Activated T-cell treated with anti-CD3 and anti-CD28 coated beads, Interleukin-2, amount 50 U/mL, for 72 hours (primary cell): Measurements from ENCODE around the gene WNT7B. TPM values are rescaled to one million over a fixed set of nuclear protein-coding genes. Genes with fewer than 3 reads are reported as not detected.
"Not testable (repeated sequence)": the region's sequence is repeated elsewhere in the genome, so short reads cannot be mapped to it uniquely, and the experiment has no call there.

Source experiments
- ATAC-seq, 2 donors: fragments of 150-1000 bp; cut with Tn5 transposase; replicated peaks in 1 of 2; 2 replicates each; pipeline ENCODE4 v1.10.0; 2021; ENCODE audit warnings: moderate library complexity in 2 of 2, mild to moderate bottlenecking in 1 of 2
- DNase-seq, 2 donors: peaks; one replicate each; pipeline ENCODE4 v3.0.0; 2021 to 2022; ENCODE audit warnings: mixed read lengths in 1 of 2
- H3K27ac Mint-ChIP-seq: one replicate; pipeline ENCODE4 v1.8.0; 2022; ENCODE audit warnings: mild to moderate bottlenecking, moderate library complexity, mixed read lengths
- H3K27me3 Mint-ChIP-seq: one replicate; pipeline ENCODE4 v1.8.0; 2022; ENCODE audit warnings: low read depth, mixed read lengths
- H3K36me3 Mint-ChIP-seq, 2 donors: one replicate each; pipeline ENCODE4 v1.8.0; 2022; ENCODE audit warnings: mixed read lengths in 2 of 2, mild to moderate bottlenecking in 1 of 2; ENCODE audit not compliant: insufficient read depth in 2 of 2
- H3K4me1 Mint-ChIP-seq: one replicate; pipeline ENCODE4 v1.8.0; 2022; ENCODE audit warnings: low read depth, mixed read lengths
- H3K4me3 Mint-ChIP-seq, 2 donors: one replicate each; pipeline ENCODE4 v1.8.0; 2022; ENCODE audit warnings: mild to moderate bottlenecking in 2 of 2, mixed read lengths in 2 of 2, moderate library complexity in 2 of 2
- H3K9me3 Mint-ChIP-seq, 2 donors: one replicate each; pipeline ENCODE4 v1.8.0; 2022; ENCODE audit warnings: mixed read lengths in 2 of 2
- total RNA-seq, 2 donors: library from RNA; stranded (reverse); gene quantifications; one replicate each; pipeline ENCODE4 v1.2.3, GENCODE V29; 2022

WNT7B gene
- total RNA-seq, 2 donors from 2014 or later: not detected

GRCh38 chr22:46012182-46012880, 35.4 kb upstream of the WNT7B start:
- peaks cover 4% of the 10 kb centered on the region for H3K4me1 Mint-ChIP-seq
- no peak overlapping the region for H3K27ac Mint-ChIP-seq
- no peaks in the 10 kb centered on the region for H3K27me3 Mint-ChIP-seq
- DNase-seq (no peak), ATAC-seq (no peak)
- peaks cover 0 to 2% of the 10 kb centered on the region in 2 donors for H3K36me3 Mint-ChIP-seq
- no peak overlapping the region for H3K4me3 Mint-ChIP-seq
- peaks cover 0 to 3% of the 10 kb centered on the region in 2 donors for H3K9me3 Mint-ChIP-seq

GRCh38 chr22:46011627-46012181, 34.7 kb upstream of the WNT7B start:
- H3K9me3 Mint-ChIP-seq: peaks cover 0 to 3% of the 10 kb centered on the region in 2 donors
- ATAC-seq (no peak), DNase-seq (no peak)
- peaks cover 4% of the 10 kb centered on the region for H3K4me1 Mint-ChIP-seq
- no peaks in the 10 kb centered on the region for H3K27me3 Mint-ChIP-seq
- no peak overlapping the region for H3K27ac Mint-ChIP-seq
- H3K36me3 Mint-ChIP-seq: peaks cover 0 to 2% of the 10 kb centered on the region in 2 donors
- H3K4me3 Mint-ChIP-seq: no peak overlapping the region

- DNase-seq (no peak), ATAC-seq (no peak)
- H3K9me3 Mint-ChIP-seq: peaks cover 0 to 3% of the 10 kb centered on the region in 2 donors
- peaks cover 9% of the 10 kb centered on the region for H3K4me1 Mint-ChIP-seq
- no peaks in the 10 kb centered on the region for H3K27me3 Mint-ChIP-seq
- H3K27ac Mint-ChIP-seq: no peak overlapping the region
- H3K36me3 Mint-ChIP-seq: peaks cover 0 to 2% of the 10 kb centered on the region in 2 donors
- no peak overlapping the region for H3K4me3 Mint-ChIP-seq
Measured at GRCh38 chr22:46010951-46011626, 34.1 kb upstream of the WNT7B start.

- Mint-ChIP-seq H3K4me1 (peaks cover 11% of the 10 kb centered on the region), H3K27ac (no peak overlapping the region), H3K4me3 (no peak overlapping the region), H3K9me3 (peaks cover 0 to 3% of the 10 kb centered on the region in 2 donors), H3K36me3 (peaks cover 0 to 2% of the 10 kb centered on the region in 2 donors), H3K27me3 (no peaks in the 10 kb centered on the region)
- ATAC-seq (no peak), DNase-seq (no peak)
Measured at GRCh38 chr22:46010207-46010867, 33.4 kb upstream of the WNT7B start.

GRCh38 chr22:46009730-46010129, 32.8 kb upstream of the WNT7B start:
- H3K9me3 Mint-ChIP-seq: peaks cover 0 to 3% of the 10 kb centered on the region in 2 donors
- peaks cover 0 to 2% of the 10 kb centered on the region in 2 donors for H3K36me3 Mint-ChIP-seq
- H3K27me3 Mint-ChIP-seq: no peaks in the 10 kb centered on the region
- H3K4me1 Mint-ChIP-seq: peaks cover 15% of the 10 kb centered on the region
- ATAC-seq (no peak), DNase-seq (no peak)
- H3K27ac Mint-ChIP-seq: no peak overlapping the region
- no peak overlapping the region for H3K4me3 Mint-ChIP-seq

- no peak overlapping the region for H3K4me3 Mint-ChIP-seq
- no peak overlapping the region for H3K27ac Mint-ChIP-seq
- peaks cover 22% of the 10 kb centered on the region for H3K4me1 Mint-ChIP-seq
- ATAC-seq: no peak
- no peak for DNase-seq
- H3K36me3 Mint-ChIP-seq: peaks cover 0 to 2% of the 10 kb centered on the region in 2 donors
- H3K27me3 Mint-ChIP-seq: no peaks in the 10 kb centered on the region
- peaks cover 0 to 3% of the 10 kb centered on the region in 2 donors for H3K9me3 Mint-ChIP-seq
Measured at GRCh38 chr22:46008836-46009596, 32.1 kb upstream of the WNT7B start.

- no peak for DNase-seq
Measured at GRCh38 chr22:46008291-46008690, 31.3 kb upstream of the WNT7B start.

GRCh38 chr22:46007848-46008261, 30.9 kb upstream of the WNT7B start:
- Mint-ChIP-seq H3K36me3 (peaks cover 0 to 2% of the 10 kb centered on the region in 2 donors), H3K4me3 (no peak overlapping the region), H3K4me1 (peaks cover 19% of the 10 kb centered on the region), H3K9me3 (peaks cover 0 to 3% of the 10 kb centered on the region in 2 donors), H3K27ac (no peak overlapping the region), H3K27me3 (no peaks in the 10 kb centered on the region)
- DNase-seq: no peak
- no peak for ATAC-seq

More at GRCh38 chr22:46008291-46008690, 31.3 kb upstream of the WNT7B start:
- peaks cover 0 to 3% of the 10 kb centered on the region in 2 donors for H3K9me3 Mint-ChIP-seq
- no peak overlapping the region for H3K27ac Mint-ChIP-seq
- H3K27me3 Mint-ChIP-seq: no peaks in the 10 kb centered on the region
- H3K4me1 Mint-ChIP-seq: peaks cover 23% of the 10 kb centered on the region
- ATAC-seq: no peak
- H3K4me3 Mint-ChIP-seq: no peak overlapping the region
- peaks cover 0 to 2% of the 10 kb centered on the region in 2 donors for H3K36me3 Mint-ChIP-seq

GRCh38 chr22:46007003-46007847, 30.3 kb upstream of the WNT7B start:
- peaks cover 0 to 2% of the 10 kb centered on the region in 2 donors for H3K36me3 Mint-ChIP-seq
- H3K4me1 Mint-ChIP-seq: peaks cover 19% of the 10 kb centered on the region
- peaks cover 0 to 3% of the 10 kb centered on the region in 2 donors for H3K9me3 Mint-ChIP-seq
- H3K27me3 Mint-ChIP-seq: no peaks in the 10 kb centered on the region
- ATAC-seq: peak; percentile 24 to 41
- H3K4me3 Mint-ChIP-seq: no peak overlapping the region
- no peak overlapping the region for H3K27ac Mint-ChIP-seq
- peak in 1 of 2 donors; percentile 22 for DNase-seq

- Mint-ChIP-seq H3K4me3 (no peak overlapping the region), H3K36me3 (peaks cover 0 to 2% of the 10 kb centered on the region in 2 donors), H3K27ac (no peak overlapping the region), H3K27me3 (no peaks in the 10 kb centered on the region), H3K4me1 (peaks cover 19% of the 10 kb centered on the region), H3K9me3 (peaks cover 0 to 3% of the 10 kb centered on the region in 2 donors)
- DNase-seq (peak; percentile 87 to 92), ATAC-seq (peak; percentile 86)
Measured at GRCh38 chr22:46006379-46007002, 29.5 kb upstream of the WNT7B start.

- not testable (repeated sequence) for H3K27me3 Mint-ChIP-seq, H3K4me3 Mint-ChIP-seq, ATAC-seq, H3K9me3 Mint-ChIP-seq, H3K27ac Mint-ChIP-seq, H3K36me3 Mint-ChIP-seq, DNase-seq
- H3K4me1 Mint-ChIP-seq: peaks cover 19% of the 10 kb centered on the region
Measured at GRCh38 chr22:46005116-46005705, 28.2 kb upstream of the WNT7B start.
